Measurements from ENCODE around the gene CMIP.

GRCh38 chr16:81600275-81600674 lies 155.7 kb downstream of the CMIP start:
- no peak for TF ChIP-seq EZH2 (IDR thresholded peaks at IDR 0.05; ENCODE audit: borderline replicate concordance, low read depth, low read length, severe bottlenecking)
- no peak for TF ChIP-seq CTCF (IDR thresholded peaks at IDR 0.05; ENCODE audit: borderline replicate concordance, extremely low read depth, low read length, poor library complexity, severe bottlenecking)
